ENCODE results near the gene ABCD1.
A peak's percentile ranks its signal among the peaks of the same experiment; 100 is the strongest.
"Not testable (repeated sequence)": the region's sequence is repeated elsewhere in the genome, so short reads cannot be mapped to it uniquely, and the experiment has no call there.

The ABCD1 gene

DNA sequence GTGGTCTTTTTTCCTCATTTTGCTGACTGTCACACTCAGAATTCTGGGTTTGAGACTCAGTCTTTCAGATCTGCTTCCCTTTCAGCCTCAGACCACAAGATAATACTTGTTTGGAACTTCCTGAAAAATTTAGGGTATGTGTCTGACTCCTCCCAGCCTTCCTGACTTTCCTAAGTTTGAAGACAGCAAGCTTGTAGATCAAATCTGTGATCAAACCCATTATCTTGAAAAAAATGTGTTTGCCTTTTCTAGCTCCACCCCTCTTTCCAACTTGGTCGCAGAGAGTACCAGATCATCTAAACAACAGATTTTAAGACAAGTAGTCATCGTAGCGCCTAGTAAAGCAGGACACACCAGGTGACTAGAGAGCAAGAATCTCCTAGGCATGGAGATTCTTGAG is 10.4 kb upstream of the ABCD1 start:
- no peak for DNase-seq

DNA sequence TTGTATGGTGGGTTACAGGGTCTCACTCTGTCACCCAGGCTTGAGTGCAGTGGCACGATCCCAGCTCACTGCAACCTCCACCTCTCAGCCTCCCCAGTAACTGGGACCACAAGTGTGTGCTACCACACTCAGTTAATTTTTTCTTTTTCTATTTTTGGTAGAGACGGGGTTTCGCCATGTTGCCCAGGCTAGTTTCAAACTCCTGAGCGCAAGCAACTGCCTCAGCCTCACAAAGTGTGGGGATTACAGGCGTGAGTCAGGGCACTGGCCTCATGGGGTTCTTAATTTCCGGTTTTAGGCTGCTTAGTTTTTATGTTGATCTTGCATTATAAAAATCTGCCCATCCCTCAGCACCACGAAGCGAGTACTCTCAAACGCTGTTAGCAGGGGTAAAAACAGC is 7.2 kb upstream of the ABCD1 start:
- DNase-seq = no peak

DNA sequence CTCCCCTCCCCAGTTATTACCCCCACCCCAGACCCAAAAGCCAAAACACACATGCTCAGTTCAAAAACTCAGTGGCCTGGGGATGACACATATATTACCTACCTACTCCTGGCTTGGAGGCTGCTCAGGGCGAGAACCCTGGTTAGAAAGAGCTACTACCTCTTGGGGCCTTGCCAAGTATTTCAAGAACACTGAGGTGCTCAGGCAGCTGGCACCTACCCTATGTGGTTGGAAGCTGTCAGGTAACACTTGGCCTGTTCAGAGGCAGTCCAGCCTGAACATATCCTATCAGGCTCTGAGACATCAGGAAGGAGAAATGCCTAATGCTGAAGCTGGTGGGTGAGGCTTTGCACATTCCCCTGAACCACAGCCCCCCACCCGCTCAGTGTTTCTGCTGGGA is 5.4 kb upstream of the ABCD1 start:
- no peak for DNase-seq

DNA sequence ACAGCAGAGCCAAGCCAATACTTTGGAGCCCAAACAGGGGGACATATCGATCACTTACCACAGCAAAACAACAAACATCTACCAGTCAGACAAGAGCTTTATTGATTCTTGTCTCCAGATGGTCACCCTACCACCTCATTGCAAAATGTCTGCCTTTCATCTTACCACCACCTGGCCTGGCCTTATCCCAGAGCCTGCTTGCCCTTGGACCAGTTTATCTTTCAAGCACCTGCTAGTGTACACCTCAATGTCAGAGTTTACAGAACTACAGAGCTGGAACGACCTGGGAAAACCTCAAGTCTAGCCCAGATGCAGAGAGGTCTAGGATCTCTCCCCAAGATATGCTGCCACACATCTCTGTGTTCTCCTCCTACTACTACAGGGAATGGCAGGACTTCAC is 5.0 kb upstream of the ABCD1 start:
- no peak for DNase-seq

DNA sequence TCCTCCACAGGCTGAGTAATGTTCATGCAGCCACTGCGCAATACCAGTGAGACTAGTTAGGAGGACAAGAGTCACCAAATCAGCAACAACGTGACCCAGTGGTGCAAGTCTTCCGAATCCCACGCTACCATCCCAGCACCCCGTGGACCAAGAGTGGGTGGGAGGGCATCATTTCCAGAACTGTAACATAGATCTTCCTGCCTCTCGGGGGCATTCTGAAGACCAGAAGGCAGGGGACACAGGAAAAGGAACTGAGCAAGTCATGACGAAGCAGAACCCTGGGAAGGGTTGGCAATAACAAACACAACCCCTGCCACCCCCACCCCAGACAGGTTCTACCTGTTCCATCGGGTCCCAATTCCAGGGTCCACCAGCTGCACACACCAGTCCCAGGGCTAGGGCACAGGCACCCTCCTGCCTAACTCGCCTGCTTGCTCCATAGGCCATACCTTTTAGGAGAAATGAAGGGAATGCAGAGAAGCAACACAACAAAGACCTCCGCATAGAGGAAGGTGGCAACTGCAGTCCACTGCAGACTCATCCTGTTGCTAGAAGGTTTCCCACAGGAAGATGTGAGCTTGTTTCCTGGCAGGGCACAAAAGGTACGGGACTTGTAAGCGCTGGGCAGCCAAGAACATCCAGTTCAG is 1.8 kb upstream of the ABCD1 start:
- no peak for DNase-seq

DNA sequence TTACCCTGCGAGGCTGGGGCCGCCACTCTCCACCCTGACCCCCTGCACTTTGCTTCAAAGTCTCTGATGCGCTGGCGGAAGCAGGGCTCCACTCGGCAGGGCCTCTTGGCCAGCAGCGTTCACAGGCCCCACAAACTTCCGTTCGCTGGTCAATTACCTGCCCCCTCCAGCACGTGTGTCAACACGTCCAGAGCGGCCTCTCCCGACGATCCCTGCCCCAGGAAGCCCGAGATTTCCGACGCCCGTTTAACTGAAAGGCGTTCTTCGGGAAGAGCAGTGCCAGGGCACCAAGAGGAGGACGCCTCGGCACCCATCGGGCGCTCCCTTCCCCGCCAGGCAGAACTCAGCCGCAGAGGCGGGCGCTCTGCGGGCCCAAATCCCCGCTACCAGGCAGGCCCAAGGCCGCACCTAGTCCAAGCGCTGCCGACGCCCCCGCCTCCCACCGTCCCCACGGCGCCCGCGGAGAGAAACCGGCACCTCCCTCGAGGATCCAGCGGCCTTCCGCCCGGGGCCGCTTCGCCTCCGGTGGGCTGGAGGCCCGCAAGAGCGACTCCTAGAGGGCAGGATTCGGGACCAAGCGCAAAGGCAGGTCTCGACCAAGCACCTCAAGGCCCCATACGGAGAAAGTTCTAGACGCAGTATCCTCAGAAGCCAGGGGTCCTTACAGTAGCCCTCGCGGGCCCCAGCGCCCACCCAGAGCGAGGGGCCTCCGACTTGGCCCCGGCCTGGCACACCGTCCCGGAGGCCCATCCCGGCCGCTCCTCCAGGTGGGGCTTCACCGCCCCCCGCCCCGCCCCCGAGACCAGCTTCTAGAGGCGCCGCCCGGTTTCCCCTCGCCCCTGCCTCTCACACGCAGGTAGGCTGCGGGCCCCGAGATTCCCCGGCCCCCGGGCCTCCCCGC is 1.1 kb upstream of the ABCD1 start:
- DNase-seq = peak; percentile 54

DNA sequence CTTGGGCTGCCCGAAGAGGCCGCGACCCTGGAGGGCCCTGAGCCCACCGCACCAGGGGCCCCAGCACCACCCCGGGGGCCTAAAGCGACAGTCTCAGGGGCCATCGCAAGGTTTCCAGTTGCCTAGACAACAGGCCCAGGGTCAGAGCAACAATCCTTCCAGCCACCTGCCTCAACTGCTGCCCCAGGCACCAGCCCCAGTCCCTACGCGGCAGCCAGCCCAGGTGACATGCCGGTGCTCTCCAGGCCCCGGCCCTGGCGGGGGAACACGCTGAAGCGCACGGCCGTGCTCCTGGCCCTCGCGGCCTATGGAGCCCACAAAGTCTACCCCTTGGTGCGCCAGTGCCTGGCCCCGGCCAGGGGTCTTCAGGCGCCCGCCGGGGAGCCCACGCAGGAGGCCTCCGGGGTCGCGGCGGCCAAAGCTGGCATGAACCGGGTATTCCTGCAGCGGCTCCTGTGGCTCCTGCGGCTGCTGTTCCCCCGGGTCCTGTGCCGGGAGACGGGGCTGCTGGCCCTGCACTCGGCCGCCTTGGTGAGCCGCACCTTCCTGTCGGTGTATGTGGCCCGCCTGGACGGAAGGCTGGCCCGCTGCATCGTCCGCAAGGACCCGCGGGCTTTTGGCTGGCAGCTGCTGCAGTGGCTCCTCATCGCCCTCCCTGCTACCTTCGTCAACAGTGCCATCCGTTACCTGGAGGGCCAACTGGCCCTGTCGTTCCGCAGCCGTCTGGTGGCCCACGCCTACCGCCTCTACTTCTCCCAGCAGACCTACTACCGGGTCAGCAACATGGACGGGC is 579 bp downstream of the ABCD1 start:
- DNase-seq = peak; percentile 12

DNA sequence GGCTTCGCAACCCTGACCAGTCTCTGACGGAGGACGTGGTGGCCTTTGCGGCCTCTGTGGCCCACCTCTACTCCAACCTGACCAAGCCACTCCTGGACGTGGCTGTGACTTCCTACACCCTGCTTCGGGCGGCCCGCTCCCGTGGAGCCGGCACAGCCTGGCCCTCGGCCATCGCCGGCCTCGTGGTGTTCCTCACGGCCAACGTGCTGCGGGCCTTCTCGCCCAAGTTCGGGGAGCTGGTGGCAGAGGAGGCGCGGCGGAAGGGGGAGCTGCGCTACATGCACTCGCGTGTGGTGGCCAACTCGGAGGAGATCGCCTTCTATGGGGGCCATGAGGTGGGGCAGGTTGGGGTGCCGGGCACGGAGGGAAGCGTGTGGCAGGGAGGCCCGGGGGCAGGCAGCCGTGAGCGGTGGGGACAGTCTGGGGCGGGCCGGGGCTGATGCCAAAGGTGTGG is 1.2 kb downstream of the ABCD1 start:
- no peak for DNase-seq

DNA sequence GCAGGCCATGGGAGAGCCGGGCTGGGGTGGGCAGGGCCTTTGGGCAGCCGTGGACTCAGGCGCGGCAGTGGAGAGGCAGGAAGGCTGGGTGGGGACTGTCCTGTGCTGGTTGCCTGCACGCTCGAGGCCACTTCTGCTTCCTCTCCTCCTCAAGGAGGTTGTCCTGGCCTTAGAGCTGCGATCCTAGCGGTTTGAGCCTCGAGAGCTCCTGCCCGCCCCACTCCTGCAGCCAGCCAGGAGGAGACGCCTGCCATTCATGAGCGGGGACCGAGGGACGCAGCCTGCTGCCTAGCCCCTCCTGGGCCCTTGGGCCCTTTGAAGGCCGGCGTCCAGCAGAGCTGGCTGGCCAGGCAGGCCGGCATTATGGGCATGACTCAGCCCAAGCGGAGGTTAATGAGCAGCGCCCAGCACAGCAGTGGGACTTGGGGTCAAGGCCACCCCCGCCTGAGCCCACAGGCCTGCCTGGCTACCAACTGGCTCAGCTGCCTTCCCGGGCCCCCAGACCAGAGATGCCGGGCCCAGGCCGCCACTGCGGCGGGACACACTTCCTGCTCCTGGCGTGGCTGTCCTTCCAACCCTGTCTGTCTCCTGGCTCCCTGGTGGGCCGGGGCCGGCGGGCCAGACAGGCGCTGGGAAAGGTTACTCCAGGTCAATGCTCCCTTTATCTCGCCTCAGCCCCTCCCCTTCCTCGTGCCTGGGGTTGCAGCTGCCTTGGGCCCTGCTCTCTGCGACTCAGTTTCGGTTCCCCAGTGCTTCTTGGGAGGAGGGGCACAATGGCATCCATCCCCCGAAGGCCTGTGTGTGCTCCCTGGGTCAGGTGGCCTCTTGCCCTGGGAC is 1.8 kb downstream of the ABCD1 start:
- DNase-seq = peak; percentile 54

DNA sequence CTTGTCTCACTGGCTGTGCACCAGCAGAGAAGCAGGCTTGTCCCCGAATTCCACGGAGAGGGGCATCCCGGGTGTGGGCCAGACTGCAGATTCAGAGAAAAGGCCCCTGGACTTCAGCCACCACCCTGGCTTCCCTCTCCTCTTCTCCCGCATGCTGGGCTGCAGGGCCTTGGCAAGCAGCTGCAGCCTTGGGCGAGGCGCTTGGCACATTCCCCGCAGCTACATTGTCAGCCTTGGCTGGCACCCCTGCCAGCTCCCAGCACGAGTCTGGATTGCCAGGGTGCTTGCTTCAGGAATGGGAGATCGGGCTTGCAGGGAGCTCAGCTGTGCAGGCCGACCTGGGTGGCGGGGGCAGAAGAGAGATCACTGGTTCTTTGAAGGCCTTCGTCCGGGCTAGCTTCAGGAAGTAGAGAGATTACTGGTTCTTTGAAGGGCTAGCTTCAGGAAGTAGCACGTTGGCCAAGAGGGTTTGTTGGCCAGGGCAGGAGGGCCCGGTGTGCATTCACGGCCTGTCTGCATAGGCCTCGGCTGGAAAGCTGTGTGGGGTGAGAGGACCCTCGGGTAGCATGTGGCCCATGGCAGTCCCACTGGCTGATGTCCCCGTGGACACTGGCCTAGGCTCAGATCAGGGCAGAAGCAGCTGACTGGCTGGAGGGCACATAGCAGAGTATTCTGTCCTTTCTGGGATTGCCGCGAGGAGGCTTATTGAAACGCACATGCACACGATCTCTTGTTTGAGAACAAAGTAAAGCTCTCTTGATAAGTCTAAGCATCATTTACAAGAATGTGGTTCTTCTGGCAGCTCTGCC is 2.7 kb downstream of the ABCD1 start:
- no peak for DNase-seq

DNA sequence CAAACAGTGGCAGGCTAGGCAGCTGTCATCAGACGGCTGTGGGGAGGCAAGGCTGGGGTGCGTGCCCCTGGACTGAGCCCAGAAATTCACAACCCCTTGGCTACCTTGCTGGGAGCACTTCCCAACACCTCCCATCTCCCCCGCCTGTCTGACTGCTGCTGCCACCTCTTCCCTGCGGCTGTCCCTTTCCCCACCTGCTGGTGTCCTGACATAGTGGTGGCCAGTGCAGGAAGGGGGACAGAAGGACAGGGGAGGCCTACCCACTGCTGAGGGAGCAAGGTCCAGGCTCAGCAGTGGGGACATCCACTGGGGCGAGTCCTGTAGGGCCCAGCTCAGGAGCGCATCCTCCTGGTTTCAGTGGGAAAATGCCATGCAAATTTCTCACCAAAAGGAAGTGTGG is 3.4 kb downstream of the ABCD1 start:
- no peak for DNase-seq

DNA sequence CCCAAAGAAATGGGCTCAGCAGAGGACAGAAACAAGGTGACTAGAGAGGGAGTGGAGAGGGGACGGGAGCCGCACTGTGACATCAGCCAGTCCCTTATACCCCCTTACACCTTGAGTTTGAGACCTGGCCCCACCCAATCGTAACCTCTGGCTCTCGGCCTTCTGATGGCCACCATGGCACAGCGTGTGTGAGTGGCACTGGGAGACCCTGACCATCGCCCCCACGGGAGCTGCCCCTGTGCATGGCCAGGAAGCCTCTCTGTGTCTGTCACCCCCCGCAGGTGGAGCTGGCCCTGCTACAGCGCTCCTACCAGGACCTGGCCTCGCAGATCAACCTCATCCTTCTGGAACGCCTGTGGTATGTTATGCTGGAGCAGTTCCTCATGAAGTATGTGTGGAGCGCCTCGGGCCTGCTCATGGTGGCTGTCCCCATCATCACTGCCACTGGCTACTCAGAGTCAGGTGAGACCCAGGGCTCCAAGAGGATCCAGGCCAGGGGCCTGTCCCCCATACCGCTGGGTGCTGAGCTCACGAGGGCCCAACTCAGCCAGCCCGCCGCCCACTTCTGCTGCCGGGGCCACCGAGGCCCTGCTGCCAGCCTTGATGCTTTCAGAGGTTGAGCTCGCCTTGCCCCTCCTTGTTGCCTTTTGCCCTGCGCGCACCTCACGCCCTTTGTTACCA is 4.4 kb downstream of the ABCD1 start:
- no peak for DNase-seq

DNA sequence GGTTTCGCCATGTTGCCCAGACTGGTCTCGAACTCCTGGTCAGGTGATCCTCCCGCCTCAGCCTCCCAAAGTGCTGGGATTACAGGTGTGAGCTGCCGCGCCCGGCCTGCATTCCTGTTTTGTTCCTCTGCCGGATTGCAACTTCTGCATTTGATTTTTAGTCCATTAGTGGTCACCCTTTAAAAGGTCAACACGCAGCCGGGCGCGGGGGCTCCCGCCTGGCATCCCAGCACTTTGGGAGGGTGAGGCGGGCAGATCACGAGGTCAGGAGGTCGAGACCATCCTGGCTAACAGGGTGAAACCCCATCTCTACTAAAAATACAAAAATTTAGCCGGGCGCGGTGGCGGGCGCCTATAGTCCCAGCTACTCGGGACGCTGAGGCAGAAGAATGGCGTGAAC is 5.5 kb downstream of the ABCD1 start:
- DNase-seq = not testable (repeated sequence)

DNA sequence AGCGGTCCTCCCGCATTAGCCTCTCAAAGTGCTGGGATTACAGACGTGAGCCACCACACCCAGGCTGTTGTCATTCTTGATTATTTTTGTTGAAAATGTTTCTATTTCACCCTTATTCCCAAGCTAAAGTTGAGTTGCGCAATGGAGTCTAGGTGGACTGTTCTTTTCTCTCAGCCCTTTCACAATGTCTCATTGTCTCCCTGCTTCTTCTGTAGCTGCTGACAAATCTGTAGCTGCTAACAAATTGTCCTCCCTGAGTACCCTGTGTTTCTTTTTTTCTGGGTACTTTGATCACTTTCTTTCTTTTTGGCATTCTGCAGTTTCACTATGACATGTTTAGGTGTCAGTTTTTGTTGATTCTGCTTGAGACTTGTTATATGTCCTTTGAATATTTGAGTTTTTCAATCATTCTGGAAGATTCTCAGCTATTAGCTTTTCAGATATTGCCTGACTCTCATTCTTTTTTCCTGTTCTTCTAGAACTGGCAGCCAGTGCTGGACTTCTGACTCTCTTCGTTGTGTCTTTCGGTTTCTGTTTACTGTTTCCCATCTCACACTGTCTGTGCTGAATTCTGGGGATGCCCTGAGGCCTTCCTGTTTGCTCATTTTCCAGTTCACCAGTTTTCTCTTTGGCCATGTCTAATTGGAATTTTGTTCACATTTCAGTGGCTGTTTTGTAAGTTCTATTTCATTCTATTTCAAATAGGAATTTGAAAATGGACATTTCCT is 6.6 kb downstream of the ABCD1 start:
- DNase-seq = peak; percentile 43

DNA sequence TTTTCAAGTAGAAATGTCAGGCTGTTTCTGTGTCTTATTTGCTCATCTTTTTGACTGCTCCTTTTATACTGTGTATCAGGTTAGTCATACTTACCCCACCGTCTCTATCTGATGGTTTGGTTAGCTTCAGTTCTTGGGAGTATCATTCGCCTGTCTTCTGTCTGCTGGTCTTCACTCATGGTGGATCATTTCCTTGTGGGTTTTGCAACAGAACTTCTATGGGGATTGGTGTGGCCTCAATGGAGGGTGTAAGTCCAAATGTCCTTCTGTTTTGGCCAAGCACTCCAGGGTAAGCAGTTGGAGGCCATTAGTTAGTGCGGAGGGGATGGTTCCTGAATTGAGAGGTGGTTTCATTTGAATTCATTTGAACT is 7.2 kb downstream of the ABCD1 start:
- no peak for DNase-seq

DNA sequence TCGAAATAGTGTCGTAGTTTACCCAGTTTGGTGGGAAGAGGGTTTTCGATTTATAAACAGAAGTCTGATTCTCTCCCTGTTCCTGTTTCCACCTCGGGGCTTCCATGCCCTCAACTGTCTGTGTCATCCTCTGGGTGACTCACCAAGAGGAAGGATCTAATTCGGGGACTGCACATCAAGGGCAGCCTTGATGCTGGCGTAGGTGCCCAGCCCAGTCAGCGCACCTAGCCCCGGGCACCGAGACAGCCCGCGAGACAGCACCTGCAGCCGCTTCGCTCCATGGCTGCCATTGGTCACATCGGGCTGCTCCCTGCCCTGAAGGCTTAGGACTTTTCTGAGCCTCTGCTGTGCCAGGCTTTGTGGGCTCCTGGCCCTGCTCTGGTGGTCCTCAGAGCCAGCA is 7.7 kb downstream of the ABCD1 start:
- no peak for DNase-seq

DNA sequence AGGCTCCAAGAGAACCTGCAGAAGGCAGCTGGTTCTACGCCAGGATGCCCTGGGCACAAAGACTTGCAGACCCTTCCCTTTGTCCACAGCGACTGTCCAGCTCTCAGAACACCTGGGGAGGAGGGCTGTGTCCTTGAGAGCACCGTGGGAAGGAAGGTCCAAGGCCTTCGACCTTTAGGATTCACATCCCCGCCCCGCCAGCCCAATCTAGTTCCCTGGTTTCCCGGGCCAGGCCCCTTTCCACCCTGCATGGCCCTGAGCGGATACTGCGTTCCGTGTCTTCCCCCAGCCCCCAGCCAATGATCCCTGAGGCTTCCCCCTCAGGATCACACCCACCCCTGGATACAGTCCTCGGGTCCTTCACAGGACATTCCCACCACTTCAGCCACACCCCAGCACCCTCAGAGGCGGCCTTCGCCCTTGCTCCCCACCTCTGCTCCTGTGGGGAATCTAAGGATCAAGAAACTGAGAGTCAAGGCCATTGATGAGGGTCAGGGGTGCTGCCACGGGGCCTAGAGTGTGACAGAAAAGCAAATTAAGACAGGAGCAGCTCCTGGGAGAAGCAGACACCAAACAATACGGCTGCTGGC is 9.1 kb downstream of the ABCD1 start:
- no peak for DNase-seq

DNA sequence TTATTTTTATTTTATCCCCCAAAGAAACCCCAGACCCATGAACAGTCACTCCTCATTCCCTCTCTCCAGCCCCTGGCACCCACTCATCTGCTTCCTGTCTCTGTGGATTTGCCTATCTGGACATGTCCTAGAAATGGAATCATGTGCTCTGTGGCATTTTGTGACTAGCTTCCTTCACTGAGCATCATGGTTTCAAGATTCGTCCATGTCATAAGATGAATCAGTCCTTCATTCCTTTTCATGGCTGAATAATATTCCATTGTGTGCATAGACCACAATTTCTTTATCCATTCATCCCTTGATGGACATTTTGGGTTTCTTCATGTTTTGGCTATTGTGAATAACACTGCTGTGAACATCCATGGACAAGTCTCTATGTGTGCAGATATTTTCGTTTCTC is 10.2 kb downstream of the ABCD1 start:
- no peak for DNase-seq

DNA sequence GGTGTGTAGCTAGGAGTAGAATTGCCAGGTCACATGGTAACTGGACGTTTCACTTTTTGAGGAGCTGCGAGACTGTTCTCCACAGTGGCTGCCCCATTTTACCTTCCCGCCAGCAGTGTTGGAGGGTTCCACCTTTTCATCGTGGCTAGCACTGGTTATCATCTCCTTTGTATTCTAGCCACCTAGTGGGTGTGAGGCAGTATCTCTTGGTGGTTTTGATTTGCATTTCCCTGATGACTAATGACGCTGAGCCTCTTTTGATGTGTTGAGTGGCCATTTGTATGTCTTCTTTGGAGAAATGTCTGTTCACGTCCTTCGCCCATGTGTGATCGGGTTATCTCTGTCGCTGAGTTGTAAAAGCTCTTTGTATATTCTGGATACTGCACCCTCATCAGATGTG is 10.6 kb downstream of the ABCD1 start:
- DNase-seq = peak; percentile 33

Measured in activated CD4-positive, alpha-beta T cell treated with anti-CD3 and anti-CD28 coated beads, Interleukin-2, Interleukin-6, amounts not matched to agents 100 ng/mL and 50 ng/mL, durations not matched to agents 16 hours and 8 hours (primary cell).